Measurements from ENCODE around the gene FAM229A.

DNA sequence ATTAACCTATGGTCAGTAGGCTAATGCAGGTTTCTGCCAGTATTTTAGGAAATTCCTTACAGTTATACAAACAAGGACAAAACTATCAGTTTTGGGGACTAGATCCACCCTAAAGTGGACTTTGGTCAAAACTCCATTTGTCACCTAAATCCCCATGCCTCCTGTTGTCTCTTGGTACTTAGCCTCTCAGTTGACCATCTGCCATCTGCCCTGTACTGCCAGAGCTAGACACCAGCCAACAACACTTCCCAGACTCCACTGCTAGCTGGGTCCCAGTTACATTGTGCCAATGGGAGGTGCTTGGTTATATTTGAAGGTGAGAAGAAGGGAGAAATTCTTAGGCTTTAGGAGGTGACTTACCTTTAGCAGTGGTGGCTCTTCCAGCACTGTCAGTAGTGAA is 49.0 kb upstream of the FAM229A start:
- TF ChIP-seq, protein P1, sequence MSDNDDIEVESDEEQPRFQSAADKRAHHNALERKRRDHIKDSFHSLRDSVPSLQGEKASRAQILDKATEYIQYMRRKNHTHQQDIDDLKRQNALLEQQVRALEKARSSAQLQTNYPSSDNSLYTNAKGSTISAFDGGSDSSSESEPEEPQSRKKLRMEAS (IDR thresholded peaks at IDR 0.05), result no peak
- TF ChIP-seq RAD21 (IDR thresholded peaks at IDR 0.05; ENCODE audit: low read depth), result no peak
- no peak for TF ChIP-seq EP300 (IDR thresholded peaks at IDR 0.05; ENCODE audit: borderline replicate concordance)
- TF ChIP-seq EGR1 (IDR thresholded peaks at IDR 0.05), result no peak
- TF ChIP-seq TAF1 (IDR thresholded peaks at IDR 0.05; ENCODE audit: low read depth), result no peak
- no peak for TF ChIP-seq NFIC (IDR thresholded peaks at IDR 0.05)

Measured in Ishikawa (cell line).